HUES6 (cell line): ENCODE data around the gene SCN8A.

Experiments used
- H3K27ac ChIP-seq: 2 replicates; pipeline ENCODE4 v1.7.0; 2013; ENCODE audit warnings: low read depth, mild to moderate bottlenecking, low read length, inconsistent platforms
- H3K27me3 ChIP-seq: 2 replicates; pipeline ENCODE4 v1.6.1; 2013; ENCODE audit warnings: low read length; ENCODE audit not compliant: control insufficient read depth, insufficient read depth
- H3K36me3 ChIP-seq: 2 replicates; pipeline ENCODE4 v1.6.1; 2013; ENCODE audit warnings: low read length; ENCODE audit not compliant: control insufficient read depth, insufficient read depth
- H3K4me1 ChIP-seq: 2 replicates; pipeline ENCODE4 v1.6.1; 2013; ENCODE audit warnings: low read length; ENCODE audit not compliant: control insufficient read depth, insufficient read depth
- H3K4me3 ChIP-seq: 2 replicates; pipeline ENCODE4 v1.5.1; 2013; ENCODE audit warnings: low read depth, low read length
- H3K9ac ChIP-seq: one replicate; pipeline ENCODE4 v1.6.1; 2013; ENCODE audit warnings: mild to moderate bottlenecking, low read length
- H3K9me3 ChIP-seq: 2 replicates; pipeline ENCODE4 v1.6.1; 2013; ENCODE audit warnings: low read depth, low read length; ENCODE audit not compliant: control insufficient read depth, insufficient read depth

Gene SCN8A

GRCh38 chr12:51855586-51856428 lies 264.8 kb downstream of the SCN8A start:
- Histone ChIP-seq H3K27me3 (peaks cover 13% of the 10 kb centered on the region), H3K27ac (peak overlapping the region; percentile 22; the same call in 1 of the 2 replicates), H3K4me1 (peaks cover 23% of the 10 kb centered on the region), H3K9ac (peak overlapping the region; percentile 69), H3K4me3 (peak overlapping the region; percentile 62), H3K9me3 (no peaks in the 10 kb centered on the region), H3K36me3 (no peaks in the 10 kb centered on the region)

GRCh38 chr12:51860986-51861385 lies 270.0 kb downstream of the SCN8A start:
- Histone ChIP-seq H3K27ac (no peak overlapping the region), H3K9ac (no peak overlapping the region), H3K27me3 (peaks cover 11% of the 10 kb centered on the region), H3K9me3 (no peaks in the 10 kb centered on the region), H3K36me3 (no peaks in the 10 kb centered on the region), H3K4me3 (no peak overlapping the region), H3K4me1 (peaks cover 40% of the 10 kb centered on the region)
